ENCODE results near the gene KLHDC10. TPM values are rescaled to one million over a fixed set of nuclear protein-coding genes. Genes with fewer than 3 reads are reported as not detected.
"Not testable (repeated sequence)": the region's sequence is repeated elsewhere in the genome, so short reads cannot be mapped to it uniquely, and the experiment has no call there.

The KLHDC10 gene
- total RNA-seq, 2 experiments from 2014 or later, result 12.8 to 14.3 TPM

- Mint-ChIP-seq H3K36me3 (ENCODE audit: low read depth) (peaks cover 46% of the 10 kb centered on the region), H3K27me3 (no peaks in the 10 kb centered on the region), H3K27ac (peak overlapping the region; percentile 81), H3K4me3 (no peak overlapping the region), H3K9me3 (no peaks in the 10 kb centered on the region), H3K4me1 (ENCODE audit: low read depth) (peaks cover 28% of the 10 kb centered on the region)
- no peak for DNase-seq
- TF ChIP-seq CTCF (IDR thresholded peaks at IDR 0.05), result no peak
- POLR2A ChIA-PET, result no interaction called here
- intact Hi-C loops (cut with micrococcal nuclease), result no loop called here
- no peak for ATAC-seq
- CTCF ChIA-PET, result interaction anchor here (0.7 to 1.2 kb wide), 2 partner anchors 16 to 24 kb away, joined by 3 read pairs; partner anchors contain the start of gene TMEM209
Observed at GRCh38 chr7:130181263-130181605, 110.9 kb downstream of the KLHDC10 start.

GRCh38 chr7:130182990-130183389, 112.7 kb downstream of the KLHDC10 start:
- no peaks in the 10 kb centered on the region for H3K9me3 Mint-ChIP-seq
- DNase-seq (no peak), ATAC-seq (peak; percentile 26)
- no peak overlapping the region for H3K27ac Mint-ChIP-seq
- no peak for TF ChIP-seq CTCF (IDR thresholded peaks at IDR 0.05)
- ChIA-PET CTCF (interaction anchor here (0.6 to 1.9 kb wide), 4 partner anchors 10 to 113 kb away, joined by 3 to 8 read pairs (median 3); partner anchors contain the start of gene KLHDC10), POLR2A (interaction anchor here (0.6 to 1.8 kb wide), 5 partner anchors 22 to 301 kb away, joined by 3 to 8 read pairs (median 3); partner anchors contain the start of gene TMEM209)
- H3K27me3 Mint-ChIP-seq, result no peaks in the 10 kb centered on the region
- peaks cover 31% of the 10 kb centered on the region for H3K4me1 Mint-ChIP-seq (ENCODE audit: low read depth)
- no peak overlapping the region for H3K4me3 Mint-ChIP-seq
- H3K36me3 Mint-ChIP-seq (ENCODE audit: low read depth), result peaks cover 53% of the 10 kb centered on the region
- intact Hi-C loops (cut with micrococcal nuclease), result no loop called here

- DNase-seq; H3K27ac Mint-ChIP-seq; H3K9me3 Mint-ChIP-seq; intact Hi-C loops (cut with micrococcal nuclease); ATAC-seq; H3K27me3 Mint-ChIP-seq; CTCF ChIA-PET; H3K4me3 Mint-ChIP-seq: not testable (repeated sequence)
- Mint-ChIP-seq H3K4me1 (ENCODE audit: low read depth) (peaks cover 31% of the 10 kb centered on the region), H3K36me3 (ENCODE audit: low read depth) (peaks cover 51% of the 10 kb centered on the region)
- POLR2A ChIA-PET, result interaction anchor here (1.8 kb wide), 1 partner anchor 21 kb away, joined by 8 read pairs; the partner anchor contains the start of gene TMEM209
Observed at GRCh38 chr7:130184349-130184748, 114.0 kb downstream of the KLHDC10 start.

Other genes starting within 250 kb of the KLHDC10 start
- gene UBE2H, start 117.6 kb upstream of the KLHDC10 start, total RNA-seq, result 10 to 100 TPM; 22.4 to 22.6 TPM
- gene ZC3HC1, start 19.2 kb upstream of the KLHDC10 start, total RNA-seq, result 10 to 100 TPM; 21.0 to 25.0 TPM
- 10 to 100 TPM; 36.1 to 45.6 TPM for gene TMEM209, start 134.9 kb downstream of the KLHDC10 start, total RNA-seq
- gene SSMEM1, start 137.3 kb downstream of the KLHDC10 start, total RNA-seq, result not detected
- gene CPA2, start 196.3 kb downstream of the KLHDC10 start, total RNA-seq, result not detected
- not detected for gene CPA4, start 222.6 kb downstream of the KLHDC10 start, total RNA-seq